Measurements from ENCODE around the gene CDH26. TPM values are rescaled to one million over a fixed set of nuclear protein-coding genes. Genes with fewer than 3 reads are reported as not detected.

Gene CDH26
- total RNA-seq (1 to 10 TPM in 1 of 2 donors, under 1 TPM in 1; 0.99 to 5.0 TPM), polyA plus RNA-seq (ENCODE audit: insufficient read length in 2 of 2) (1 to 10 TPM; 1.4 to 1.7 TPM)
- long read RNA-seq, donor 1: 0 reads
- long read RNA-seq, donor 2: 0 reads
- long read RNA-seq, donor 3: 0 reads
- long read RNA-seq, donor 4, partial matches to known transcripts: 0 of 2 reads
- long read RNA-seq, donor 4, other reads (novel, unspliced or antisense): 0 of 2 reads

- Histone ChIP-seq H3K4me1 (ENCODE audit: control insufficient read depth, insufficient read depth, low read length) (no peaks in the 10 kb centered on the region), H3K9me3 (ENCODE audit: control insufficient read depth, insufficient read depth, low read length) (no peaks in the 10 kb centered on the region), H3K27ac (ENCODE audit: low read depth, low read length) (no peak within 1 kb of the TSS), H3K4me3 (ENCODE audit: low read depth, low read length) (no peak within 1 kb of the TSS), H3K27me3 (ENCODE audit: control insufficient read depth, insufficient read depth, low read length) (no peaks in the 10 kb centered on the region), H3K36me3 (ENCODE audit: control insufficient read depth, insufficient read depth, low read length) (no peaks in the 10 kb centered on the region)
- 100% methylated on average over 2 of the region's 5 CpGs for WGBS (ENCODE audit: insufficient coverage)
- no peak for DNase-seq (ENCODE audit: low read depth in 4 of 6, low spot score in 6 of 6)
Measured at GRCh38 chr20:59958123-59958522, at the start of gene CDH26. Gene CDH26, plus strand, starts transcription at chr20:59958423. Its CDS starts 304 bp downstream, at chr20:59958727.

GRCh38 chr20:59908855-59909254 is 49.4 kb upstream of the CDH26 start:
- H3K4me3 ChIP-seq (ENCODE audit: low read depth, low read length): no peak overlapping the region
- no peaks in the 10 kb centered on the region for H3K36me3 ChIP-seq (ENCODE audit: control insufficient read depth, insufficient read depth, low read length)
- 83% methylated on average over 5 of the region's 5 CpGs for WGBS (ENCODE audit: insufficient coverage)
- H3K27ac ChIP-seq (ENCODE audit: low read depth, low read length): no peak overlapping the region
- no peaks in the 10 kb centered on the region for H3K27me3 ChIP-seq (ENCODE audit: control insufficient read depth, insufficient read depth, low read length)
- no peaks in the 10 kb centered on the region for H3K4me1 ChIP-seq (ENCODE audit: control insufficient read depth, insufficient read depth, low read length)
- no peak for DNase-seq (ENCODE audit: low read depth in 4 of 6, low spot score in 6 of 6)
- no peaks in the 10 kb centered on the region for H3K9me3 ChIP-seq (ENCODE audit: control insufficient read depth, insufficient read depth, low read length)

- no CpG with 5 or more reads among the region's 2 CpGs for WGBS (ENCODE audit: insufficient coverage)
- Histone ChIP-seq H3K4me3 (ENCODE audit: low read depth, low read length) (no peak overlapping the region), H3K27me3 (ENCODE audit: control insufficient read depth, insufficient read depth, low read length) (no peaks in the 10 kb centered on the region), H3K4me1 (ENCODE audit: control insufficient read depth, insufficient read depth, low read length) (no peaks in the 10 kb centered on the region), H3K36me3 (ENCODE audit: control insufficient read depth, insufficient read depth, low read length) (no peaks in the 10 kb centered on the region), H3K9me3 (ENCODE audit: control insufficient read depth, insufficient read depth, low read length) (no peaks in the 10 kb centered on the region), H3K27ac (ENCODE audit: low read depth, low read length) (no peak overlapping the region)
- no peak for DNase-seq (ENCODE audit: low read depth in 4 of 6, low spot score in 6 of 6)
Measured at GRCh38 chr20:59911041-59911440, 47.2 kb upstream of the CDH26 start.

GRCh38 chr20:59912609-59913008 is 45.6 kb upstream of the CDH26 start:
- no peak overlapping the region for H3K4me3 ChIP-seq (ENCODE audit: low read depth, low read length)
- H3K27ac ChIP-seq (ENCODE audit: low read depth, low read length): no peak overlapping the region
- 60% methylated on average over 1 of the region's 4 CpGs for WGBS (ENCODE audit: insufficient coverage)
- H3K36me3 ChIP-seq (ENCODE audit: control insufficient read depth, insufficient read depth, low read length): no peaks in the 10 kb centered on the region
- no peaks in the 10 kb centered on the region for H3K4me1 ChIP-seq (ENCODE audit: control insufficient read depth, insufficient read depth, low read length)
- no peaks in the 10 kb centered on the region for H3K27me3 ChIP-seq (ENCODE audit: control insufficient read depth, insufficient read depth, low read length)
- no peak for DNase-seq (ENCODE audit: low read depth in 4 of 6, low spot score in 6 of 6)
- no peaks in the 10 kb centered on the region for H3K9me3 ChIP-seq (ENCODE audit: control insufficient read depth, insufficient read depth, low read length)

- H3K4me3 ChIP-seq (ENCODE audit: low read depth, low read length): no peak overlapping the region
- H3K27ac ChIP-seq (ENCODE audit: low read depth, low read length): no peak overlapping the region
Measured at GRCh38 chr20:59920944-59921343, 37.3 kb upstream of the CDH26 start.

GRCh38 chr20:59923514-59923913 is 34.7 kb upstream of the CDH26 start:
- no peaks in the 10 kb centered on the region for H3K4me1 ChIP-seq (ENCODE audit: control insufficient read depth, insufficient read depth, low read length)
- no peak overlapping the region for H3K4me3 ChIP-seq (ENCODE audit: low read depth, low read length)
- no peak overlapping the region for H3K27ac ChIP-seq (ENCODE audit: low read depth, low read length)
- no CpG with 5 or more reads among the region's 1 CpG for WGBS (ENCODE audit: insufficient coverage)
- no peak for DNase-seq (ENCODE audit: low read depth in 4 of 6, low spot score in 6 of 6)
- no peaks in the 10 kb centered on the region for H3K9me3 ChIP-seq (ENCODE audit: control insufficient read depth, insufficient read depth, low read length)
- no peaks in the 10 kb centered on the region for H3K36me3 ChIP-seq (ENCODE audit: control insufficient read depth, insufficient read depth, low read length)
- H3K27me3 ChIP-seq (ENCODE audit: control insufficient read depth, insufficient read depth, low read length): no peaks in the 10 kb centered on the region

More at GRCh38 chr20:59920944-59921343, 37.3 kb upstream of the CDH26 start:
- Histone ChIP-seq H3K36me3 (ENCODE audit: control insufficient read depth, insufficient read depth, low read length) (no peaks in the 10 kb centered on the region), H3K9me3 (ENCODE audit: control insufficient read depth, insufficient read depth, low read length) (no peaks in the 10 kb centered on the region), H3K27me3 (ENCODE audit: control insufficient read depth, insufficient read depth, low read length) (no peaks in the 10 kb centered on the region), H3K4me1 (ENCODE audit: control insufficient read depth, insufficient read depth, low read length) (no peaks in the 10 kb centered on the region)
- no peak for DNase-seq (ENCODE audit: low read depth in 4 of 6, low spot score in 6 of 6)

- Histone ChIP-seq H3K4me1 (ENCODE audit: control insufficient read depth, insufficient read depth, low read length) (no peaks in the 10 kb centered on the region), H3K36me3 (ENCODE audit: control insufficient read depth, insufficient read depth, low read length) (no peaks in the 10 kb centered on the region), H3K4me3 (ENCODE audit: low read depth, low read length) (no peak overlapping the region), H3K9me3 (ENCODE audit: control insufficient read depth, insufficient read depth, low read length) (no peaks in the 10 kb centered on the region), H3K27me3 (ENCODE audit: control insufficient read depth, insufficient read depth, low read length) (no peaks in the 10 kb centered on the region), H3K27ac (ENCODE audit: low read depth, low read length) (no peak overlapping the region)
- WGBS (ENCODE audit: insufficient coverage): no CpG with 5 or more reads among the region's 1 CpG
- no peak for DNase-seq (ENCODE audit: low read depth in 4 of 6, low spot score in 6 of 6)
Measured at GRCh38 chr20:59925359-59925758, 32.9 kb upstream of the CDH26 start.

- Histone ChIP-seq H3K9me3 (ENCODE audit: control insufficient read depth, insufficient read depth, low read length) (no peaks in the 10 kb centered on the region), H3K36me3 (ENCODE audit: control insufficient read depth, insufficient read depth, low read length) (no peaks in the 10 kb centered on the region), H3K4me3 (ENCODE audit: low read depth, low read length) (no peak overlapping the region), H3K27me3 (ENCODE audit: control insufficient read depth, insufficient read depth, low read length) (no peaks in the 10 kb centered on the region), H3K4me1 (ENCODE audit: control insufficient read depth, insufficient read depth, low read length) (no peaks in the 10 kb centered on the region), H3K27ac (ENCODE audit: low read depth, low read length) (no peak overlapping the region)
- peak in 1 of 6 donors; percentile 19 for DNase-seq (ENCODE audit: low read depth in 4 of 6, low spot score in 6 of 6)
Measured at GRCh38 chr20:59925899-59926298, 32.3 kb upstream of the CDH26 start.

- H3K36me3 ChIP-seq (ENCODE audit: control insufficient read depth, insufficient read depth, low read length): peaks cover 2% of the 10 kb centered on the region
- no peaks in the 10 kb centered on the region for H3K27me3 ChIP-seq (ENCODE audit: control insufficient read depth, insufficient read depth, low read length)
- H3K27ac ChIP-seq (ENCODE audit: low read depth, low read length): no peak overlapping the region
- no peaks in the 10 kb centered on the region for H3K9me3 ChIP-seq (ENCODE audit: control insufficient read depth, insufficient read depth, low read length)
- H3K4me3 ChIP-seq (ENCODE audit: low read depth, low read length): no peak overlapping the region
- WGBS (ENCODE audit: insufficient coverage): 68% methylated on average over 3 of the region's 9 CpGs
- no peak for DNase-seq (ENCODE audit: low read depth in 4 of 6, low spot score in 6 of 6)
- peaks cover 14% of the 10 kb centered on the region for H3K4me1 ChIP-seq (ENCODE audit: control insufficient read depth, insufficient read depth, low read length)
Measured at GRCh38 chr20:59931511-59932312, 26.5 kb upstream of the CDH26 start.

Data from spinal cord (tissue), 10 donors.